GM12892 (cell line): Measurements from ENCODE around the gene TPM2.

Experiments used
- POLR2A ChIP-seq: IDR thresholded peaks from 2 replicates; pipeline ENCODE4 v1.6.1; 2011; ENCODE audit warnings: low read depth, low read length, control low read depth
- POLR2AphosphoS5 ChIP-seq: IDR thresholded peaks from 2 replicates; pipeline ENCODE4 v1.6.1; 2011; ENCODE audit warnings: low read depth, low read length, control low read depth

- TF ChIP-seq POLR2AphosphoS5: no peak
- no peak for TF ChIP-seq POLR2A
Measured at GRCh38 chr9:35717132-35717870, 27.6 kb upstream of the TPM2 start.
